HepG2 (cell line): ENCODE results near the gene SLC2A2. TPM values are rescaled to one million over a fixed set of nuclear protein-coding genes. Genes with fewer than 3 reads are reported as not detected.

Experiments used
- CCDC6 ChIP-seq: sonication (generic); formaldehyde crosslinking; IDR thresholded peaks from 2 replicates; pipeline ENCODE4 v1.8.1; 2022; ENCODE audit warnings: mild to moderate bottlenecking, missing genetic modification reagents, moderate library complexity
- CHD4 ChIP-seq: fragments of 200-600 bp; sonication (generic); IDR thresholded peaks from 2 replicates; pipeline ENCODE4 v1.7.0; 2017; ENCODE audit warnings: mild to moderate bottlenecking, low read length, borderline replicate concordance
- CREBL2 ChIP-seq: sonication (generic); formaldehyde crosslinking; IDR thresholded peaks from 2 replicates; pipeline ENCODE4 v1.8.1; 2023; ENCODE audit warnings: missing genetic modification reagents, mild to moderate bottlenecking, borderline replicate concordance
- CSRNP1 ChIP-seq: sonication (generic); formaldehyde crosslinking; IDR thresholded peaks from 2 replicates; pipeline ENCODE4 v1.8.1; 2023; ENCODE audit warnings: mild to moderate bottlenecking, missing genetic modification reagents
- EHMT2 ChIP-seq: fragments of 200-600 bp; sonication (generic); IDR thresholded peaks from 2 replicates; pipeline ENCODE4 v1.7.0; 2017; ENCODE audit warnings: antibody characterized with exemption, low read depth, low read length, borderline replicate concordance
- ELF3 ChIP-seq: IDR thresholded peaks from 2 replicates; pipeline ENCODE4 v1.6.1; 2016; ENCODE audit warnings: missing genetic modification reagents, missing compliant biosample characterization
- KAT2B ChIP-seq: fragments of 150-350 bp; IDR thresholded peaks from 2 replicates; pipeline ENCODE4 v1.6.1; 2014; ENCODE audit warnings: low read depth, low read length, borderline replicate concordance
- KLF16 ChIP-seq, 2 experiments: sonication (generic) in 1 of 2; formaldehyde crosslinking in 1 of 2; IDR thresholded peaks; 2 replicates each; pipeline versions ENCODE4 v1.6.1 to v1.8.0; 2016 to 2023; ENCODE audit warnings: missing genetic modification reagents in 2 of 2, missing compliant biosample characterization in 1 of 2
- MED8 ChIP-seq: sonication (generic); formaldehyde crosslinking; IDR thresholded peaks from 2 replicates; pipeline ENCODE4 v1.8.1; 2023; ENCODE audit warnings: mild to moderate bottlenecking, missing genetic modification reagents; ENCODE audit not compliant: insufficient replicate concordance
- MYNN ChIP-seq: sonication (generic); formaldehyde crosslinking; IDR thresholded peaks from 2 replicates; pipeline ENCODE4 v1.4.0; 2020; ENCODE audit warnings: mild to moderate bottlenecking, low read depth, missing genetic modification reagents
- NKX3-1 ChIP-seq: sonication (generic); formaldehyde crosslinking; IDR thresholded peaks from 2 replicates; pipeline ENCODE4 v1.5.0; 2020; ENCODE audit warnings: missing genetic modification reagents
- NR2F2 ChIP-seq: IDR thresholded peaks from 2 replicates; pipeline ENCODE4 v1.6.1; 2012; ENCODE audit warnings: low read depth, inconsistent platforms, borderline replicate concordance
- NR2F6 ChIP-seq, 2 experiments: IDR thresholded peaks; 2 replicates each; pipeline ENCODE4 v1.6.1; 2016; ENCODE audit warnings: antibody characterized with exemption in 1 of 2, mild to moderate bottlenecking in 1 of 2
- RBM39 ChIP-seq: fragments of 200-400 bp; formaldehyde crosslinking; IDR thresholded peaks from one replicate; pipeline ENCODE4 v1.6.1; 2018; ENCODE audit warnings: antibody characterized with exemption, mild to moderate bottlenecking, low read depth, low read length; ENCODE audit not compliant: poor library complexity, severe bottlenecking
- SP2 ChIP-seq: sonication (generic); formaldehyde crosslinking; IDR thresholded peaks from 2 replicates; pipeline ENCODE4 v1.5.1; 2020; ENCODE audit warnings: mild to moderate bottlenecking, missing genetic modification reagents
- TAF15 ChIP-seq: fragments of 200-400 bp; formaldehyde crosslinking; IDR thresholded peaks from one replicate; pipeline ENCODE4 v1.6.1; 2018; ENCODE audit warnings: mild to moderate bottlenecking, low read depth, low read length; ENCODE audit not compliant: poor library complexity, severe bottlenecking
- TEAD2 ChIP-seq: sonication (generic); formaldehyde crosslinking; IDR thresholded peaks from 2 replicates; pipeline ENCODE4 v1.9.0; 2021; ENCODE audit warnings: missing genetic modification reagents
- TSC22D2 ChIP-seq: sonication (generic); formaldehyde crosslinking; IDR thresholded peaks from 2 replicates; pipeline ENCODE4 v1.5.1; 2020; ENCODE audit warnings: missing genetic modification reagents, mild to moderate bottlenecking, borderline replicate concordance
- ZBTB33 ChIP-seq: sonication (generic); formaldehyde crosslinking; IDR thresholded peaks from 2 replicates; pipeline ENCODE4 v1.4.0; 2020; ENCODE audit warnings: missing genetic modification reagents
- ZFP62 ChIP-seq: sonication (generic); formaldehyde crosslinking; IDR thresholded peaks from 2 replicates; pipeline ENCODE4 v1.4.0; 2020; ENCODE audit warnings: missing genetic modification reagents
- ZNF296 ChIP-seq: sonication (generic); formaldehyde crosslinking; conservative IDR thresholded peaks from 2 replicates; pipeline ENCODE4 v1.5.0; 2020; ENCODE audit warnings: mild to moderate bottlenecking, missing genetic modification reagents
- ZNF34 ChIP-seq: sonication (generic); formaldehyde crosslinking; IDR thresholded peaks from 2 replicates; pipeline ENCODE4 v1.4.0; 2020; ENCODE audit warnings: mild to moderate bottlenecking, missing genetic modification reagents, borderline replicate concordance
- ZNF75D ChIP-seq: sonication (generic); formaldehyde crosslinking; IDR thresholded peaks from 2 replicates; pipeline ENCODE4 v1.8.1; 2023; ENCODE audit warnings: missing genetic modification reagents, mild to moderate bottlenecking, borderline replicate concordance
- ZNF850 ChIP-seq: sonication (generic); formaldehyde crosslinking; conservative IDR thresholded peaks from 2 replicates; pipeline ENCODE4 v1.9.0; 2021; ENCODE audit warnings: mild to moderate bottlenecking, missing genetic modification reagents
- ZNF879 ChIP-seq: sonication (generic); formaldehyde crosslinking; IDR thresholded peaks from 2 replicates; pipeline ENCODE4 v1.8.1; 2023; ENCODE audit warnings: missing genetic modification reagents
- polyA plus RNA-seq, 8 experiments: library from polyadenylated mRNA; depleted of rRNA in 3 of 8; stranded (reverse) in 7 of 8; unstranded in 1 of 8; fragments of >200 nt; fragmentation: Illumina TruSeq in 4 of 8; extraction: Trizol in 4 of 8; gene quantifications; 2 replicates each; pipeline versions ENCODE4 v1.2.1 to v1.2.3, GENCODE V29; 2011 to 2016; ENCODE audit warnings: low read depth in 4 of 8, missing spikeins in 1 of 8, mixed read lengths in 1 of 8; ENCODE audit not compliant: insufficient read depth in 1 of 8
- total RNA-seq, 5 experiments: library from RNA; depleted of rRNA; stranded (reverse); fragments of >200 nt; fragmentation: Illumina TruSeq; extraction: Trizol; gene quantifications; 2 replicates each; pipeline ENCODE4 v1.2.3, GENCODE V29; 2016; ENCODE audit warnings: low read depth in 1 of 5
- TF ChIP-seq, protein P1 (sequence below): sonication (generic); formaldehyde crosslinking; IDR thresholded peaks from 2 replicates; pipeline ENCODE4 v1.4.0; 2020; ENCODE audit warnings: mild to moderate bottlenecking, missing genetic modification reagents

SLC2A2 gene
- total and polyA plus RNA-seq, 2 of the 13 experiments (the other 11 are each of a cell fraction or from before 2014, with no cell fraction given): 19.5 to 23.2 TPM

DNA sequence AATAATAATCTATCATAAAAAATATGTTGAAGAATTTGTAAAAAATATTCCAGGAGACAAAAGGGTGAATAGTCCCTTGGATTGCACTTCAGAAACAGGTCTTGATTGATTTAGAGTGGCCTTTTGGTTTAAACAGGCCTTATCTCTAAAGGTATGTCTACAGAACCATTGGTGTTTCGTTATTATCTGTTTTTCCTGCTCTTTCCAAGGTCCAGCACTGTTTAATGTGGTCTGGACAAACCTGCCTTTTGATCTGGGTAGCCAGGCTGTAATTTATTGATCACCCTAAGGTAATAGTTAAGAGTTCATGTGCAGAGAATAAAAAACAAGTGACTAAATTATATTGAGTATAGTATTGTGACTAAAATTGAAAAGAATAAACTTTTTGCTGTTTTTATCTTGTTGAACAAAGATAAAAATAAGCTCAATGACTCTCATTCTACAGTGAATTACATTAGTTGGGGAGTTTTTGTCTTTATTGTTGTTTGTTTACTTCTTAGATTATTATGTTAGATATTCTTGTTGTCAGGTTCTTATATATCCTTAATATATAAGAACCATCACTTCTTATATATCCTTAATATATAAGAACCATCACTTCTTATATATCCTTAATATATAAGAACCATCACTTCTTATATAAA is 25.1 kb downstream of the SLC2A2 start (continued):
- TF ChIP-seq ZNF34 (CRISPR knock-in tag) (no peak), SP2 (CRISPR knock-in tag) (no peak), RBM39 (no peak), MYNN (CRISPR knock-in tag) (no peak), ZNF75D (no peak), NR2F6 (IDR thresholded peaks at IDR 0.05) (peak; percentile 89), NR2F6 (CRISPR knock-in tag; IDR thresholded peaks at IDR 0.05) (peak; percentile 82), KLF16 (CRISPR knock-in tag; IDR thresholded peaks at IDR 0.05) (peak in 1 of 2 experiments; percentile 50; a peak in 1 of 4 replicates), ZNF850 (CRISPR knock-in tag) (no peak), TAF15 (no peak), TEAD2 (CRISPR knock-in tag) (no peak), MED8 (CRISPR knock-in tag) (peak; percentile 80), ZNF879 (no peak), ZFP62 (CRISPR knock-in tag) (no peak), TSC22D2 (CRISPR knock-in tag) (0 out of 2 replicates have a peak, but pooled peaks have one; percentile 37), ELF3 (CRISPR knock-in tag) (peak; percentile 91), ZBTB33 (no peak), EHMT2 (no peak), NR2F2 (peak; percentile 96), CSRNP1 (CRISPR knock-in tag) (no peak), CREBL2 (no peak), CHD4 (peak; percentile 93; the same call in 1 of the 2 replicates), KAT2B (peak; percentile 55; the same call in 1 of the 2 replicates), NKX3-1 (CRISPR knock-in tag) (peak; percentile 66; the same call in 1 of the 2 replicates), CCDC6 (CRISPR knock-in tag) (no peak), ZNF296 (CRISPR knock-in tag) (no peak)
- TF ChIP-seq, protein P1, sequence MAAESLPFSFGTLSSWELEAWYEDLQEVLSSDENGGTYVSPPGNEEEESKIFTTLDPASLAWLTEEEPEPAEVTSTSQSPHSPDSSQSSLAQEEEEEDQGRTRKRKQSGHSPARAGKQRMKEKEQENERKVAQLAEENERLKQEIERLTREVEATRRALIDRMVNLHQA (CRISPR knock-in tag): 0 out of 2 replicates have a peak, but pooled peaks have one; percentile 36
